GM21390 (cell line): ENCODE measurements around the gene CCNT1.
"Not testable (repeated sequence)": the region's sequence is repeated elsewhere in the genome, so short reads cannot be mapped to it uniquely, and the experiment has no call there.

Source experiments
- ATAC-seq: cut with Tn5 transposase; IDR thresholded peaks from one replicate; pipeline ENCODE4 v1.9.1; 2021; ENCODE audit not compliant: unreplicated experiment

The CCNT1 gene

DNA sequence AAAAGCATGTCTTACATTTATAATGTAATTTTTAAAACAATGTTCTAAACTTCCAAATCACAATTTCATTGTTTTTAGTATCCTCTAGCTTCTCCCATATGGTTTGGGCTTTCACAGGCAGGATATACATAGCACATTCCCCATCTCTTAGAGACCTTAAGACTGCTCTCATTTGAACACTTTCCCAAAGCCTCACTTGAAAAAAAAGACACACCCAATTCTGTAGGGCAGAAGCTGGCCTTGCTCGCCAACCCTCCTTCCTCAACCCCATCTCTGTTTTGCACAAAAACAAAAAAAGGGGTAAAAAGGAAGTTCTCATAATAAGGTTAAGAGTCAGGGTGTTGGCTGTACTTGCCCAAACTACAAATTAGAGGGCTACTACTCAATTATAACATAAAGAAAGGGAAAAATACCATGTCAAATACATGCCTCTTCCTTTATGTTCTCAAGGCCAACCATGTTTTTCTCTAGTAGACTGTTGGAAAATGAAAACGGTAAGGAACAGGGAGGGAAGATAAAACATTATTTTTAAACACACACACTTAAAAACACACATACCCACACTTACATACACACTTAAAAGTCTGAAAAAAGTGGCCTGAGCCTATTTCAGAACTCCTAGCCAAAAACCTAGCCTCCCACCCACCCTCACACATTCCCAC, 24.6 kb downstream of the CCNT1 start:
- ATAC-seq = no peak

DNA sequence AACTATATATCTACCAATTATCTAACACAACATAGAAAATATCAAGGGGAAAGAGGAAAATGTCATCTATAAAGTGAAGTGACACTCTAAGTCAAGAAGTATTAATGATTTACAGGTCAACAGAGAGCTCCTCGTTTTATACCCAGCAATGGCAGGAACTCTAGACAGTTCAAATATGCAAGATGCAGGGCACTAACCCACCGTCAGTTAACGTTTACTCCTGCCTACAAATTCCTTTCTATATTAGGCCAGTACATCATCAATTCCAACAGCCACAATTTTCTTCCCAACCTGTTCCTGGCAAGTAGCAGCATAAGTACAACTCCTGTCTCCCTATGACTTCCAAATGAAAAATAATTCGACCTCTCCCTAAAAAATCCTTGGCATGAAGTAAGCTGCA, 25.5 kb downstream of the CCNT1 start:
- no peak for ATAC-seq

DNA sequence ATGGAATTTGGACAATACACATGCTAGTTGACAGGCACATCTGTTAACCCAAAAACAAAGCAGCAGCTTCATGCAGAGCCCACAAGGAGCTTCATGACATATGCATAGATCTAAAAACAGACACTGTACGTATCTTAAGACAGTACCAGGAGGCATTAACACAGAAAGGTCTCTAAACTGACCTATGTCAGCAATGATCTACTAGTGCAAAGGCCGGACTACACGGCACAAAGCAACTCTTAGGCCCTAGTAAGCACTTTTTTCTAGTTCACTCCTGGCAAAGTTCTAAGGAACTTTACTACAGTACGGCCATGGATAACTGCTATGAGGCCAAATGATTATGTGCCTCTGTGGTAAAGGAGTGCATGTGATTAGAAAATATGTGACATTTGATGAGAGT, 26.1 kb downstream of the CCNT1 start:
- no peak for ATAC-seq

DNA sequence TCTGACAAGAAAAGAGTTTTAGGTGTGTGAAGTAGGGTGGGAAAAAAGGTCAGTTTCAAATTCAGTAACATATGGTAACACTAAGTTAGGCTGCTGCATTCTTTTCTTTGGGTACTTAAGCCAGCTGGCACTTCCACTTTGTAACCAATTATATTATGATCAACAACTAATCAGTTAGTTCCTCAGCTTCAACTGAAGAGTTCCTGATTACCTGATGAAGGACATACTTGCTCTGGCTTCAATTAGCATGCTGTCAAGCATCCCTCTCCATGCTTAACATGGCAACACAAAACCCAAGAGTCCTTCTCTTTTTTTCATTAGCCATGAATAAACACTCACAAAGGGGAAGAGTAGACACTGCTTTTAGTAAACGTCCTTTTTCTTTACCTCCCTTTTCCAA, 27.7 kb downstream of the CCNT1 start:
- no peak for ATAC-seq

DNA sequence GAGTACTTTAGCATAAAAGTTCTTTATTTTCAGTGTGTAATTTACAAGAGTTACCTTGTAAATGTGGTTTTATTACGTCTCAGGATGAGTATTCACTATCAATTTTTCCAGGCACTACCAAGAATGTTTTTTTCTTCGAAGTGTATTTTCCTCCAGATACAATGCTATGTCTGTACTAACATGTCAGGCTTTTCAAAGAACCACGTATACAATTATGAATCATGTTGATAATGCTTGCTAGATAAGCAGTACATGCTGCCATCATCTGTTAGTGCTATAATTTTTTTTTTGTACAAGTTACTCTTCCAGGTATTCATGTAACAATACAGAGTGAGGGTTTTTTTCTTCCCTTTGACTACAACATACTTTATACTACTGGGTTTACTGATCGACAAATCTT, 28.9 kb downstream of the CCNT1 start:
- no peak for ATAC-seq

DNA sequence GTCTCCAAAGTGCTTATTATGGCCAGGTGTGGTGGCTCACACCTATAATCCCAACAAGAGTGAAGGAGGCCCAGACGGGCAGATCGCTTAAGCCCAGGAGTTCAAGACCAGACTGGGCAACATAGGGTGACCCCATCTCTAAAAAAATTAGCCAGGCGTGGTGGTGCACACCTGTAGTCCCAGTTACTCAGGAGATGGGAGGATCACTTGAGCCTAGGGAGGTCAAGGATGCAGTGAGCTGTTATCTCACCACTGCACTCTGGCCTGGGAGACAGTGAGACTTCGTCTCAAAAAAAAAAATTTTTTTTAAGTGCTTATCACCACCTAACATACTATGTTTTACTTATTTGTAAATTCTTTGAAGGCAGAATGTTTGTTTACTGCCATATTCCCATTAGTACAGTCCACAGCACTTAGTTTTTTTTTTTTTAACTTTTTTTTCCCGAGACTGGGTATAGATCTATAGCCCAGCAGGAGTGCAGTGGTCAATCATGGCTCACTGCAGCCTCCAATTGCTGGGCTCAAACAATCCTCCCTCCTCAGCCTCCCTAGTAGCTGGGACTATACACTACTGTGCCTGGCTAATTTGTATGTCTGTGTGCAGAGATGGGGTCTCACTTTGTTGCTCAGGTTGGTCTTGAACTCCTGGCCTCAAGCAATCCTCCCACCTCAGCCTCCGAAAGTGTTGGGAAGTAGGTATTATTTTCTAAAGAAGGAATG, 29.7 kb downstream of the CCNT1 start:
- ATAC-seq = no peak

DNA sequence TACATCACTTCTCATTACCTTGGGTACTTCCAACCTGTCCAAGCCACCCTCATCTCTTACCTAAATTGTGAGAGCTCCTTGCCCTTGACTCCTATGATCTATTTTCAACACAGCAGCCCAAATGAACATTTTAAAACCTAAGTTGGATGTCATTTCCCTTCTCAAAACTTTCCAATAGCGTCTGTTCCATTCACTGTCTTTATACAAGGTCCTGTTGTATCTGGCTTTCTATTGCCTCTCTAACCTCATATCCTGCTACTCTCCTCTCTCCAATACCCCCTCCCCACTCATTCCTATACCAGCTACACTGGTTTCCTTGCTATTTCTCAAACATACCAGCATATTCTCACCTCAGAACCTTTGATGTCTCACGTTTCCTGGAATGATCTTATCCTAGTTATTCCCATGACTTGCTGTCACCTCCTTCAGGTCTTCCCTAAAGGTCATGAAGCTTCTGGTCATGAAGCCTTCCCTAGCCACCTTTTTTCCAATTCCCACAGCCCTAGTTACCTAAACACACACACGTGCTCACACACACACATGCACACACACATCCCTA, 30.4 kb downstream of the CCNT1 start:
- ATAC-seq = no peak

DNA sequence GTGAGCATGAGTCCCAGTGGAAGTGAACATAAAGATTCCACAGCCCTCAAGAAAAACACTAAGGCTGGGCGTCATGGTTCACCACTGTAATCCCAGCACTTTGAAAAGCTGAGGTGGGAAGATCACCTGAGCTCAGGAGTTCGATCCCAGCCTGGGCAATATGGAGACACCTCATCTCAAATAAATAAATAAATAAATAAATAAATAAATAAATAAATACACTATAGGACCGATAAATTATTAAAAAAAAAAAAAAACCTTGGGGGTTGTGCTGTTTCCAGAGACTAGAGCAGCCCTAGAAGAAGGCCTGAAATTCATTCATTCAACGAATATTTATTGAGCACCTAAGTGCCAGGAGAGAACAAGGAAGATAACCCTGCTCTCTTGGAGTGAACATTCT, 33.0 kb downstream of the CCNT1 start:
- ATAC-seq = no peak

DNA sequence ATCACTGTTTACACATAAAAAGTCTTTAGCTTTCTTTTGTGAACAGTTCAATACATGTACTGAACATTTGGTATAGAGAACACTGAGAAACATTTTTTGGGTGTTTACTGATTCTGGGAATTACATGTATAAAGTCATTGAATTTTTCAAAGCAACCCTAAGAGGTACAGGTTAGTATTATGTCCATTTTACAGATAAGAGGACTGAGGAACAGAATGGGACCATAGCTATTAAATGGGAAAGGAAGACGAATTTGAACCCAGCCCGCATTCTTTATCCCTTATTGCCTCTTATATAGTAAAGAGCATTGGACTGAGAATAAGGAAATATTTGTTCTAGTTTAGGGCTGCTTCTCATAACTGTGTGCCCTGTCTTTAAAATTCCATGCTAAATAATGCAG, 33.6 kb downstream of the CCNT1 start:
- ATAC-seq = no peak

DNA sequence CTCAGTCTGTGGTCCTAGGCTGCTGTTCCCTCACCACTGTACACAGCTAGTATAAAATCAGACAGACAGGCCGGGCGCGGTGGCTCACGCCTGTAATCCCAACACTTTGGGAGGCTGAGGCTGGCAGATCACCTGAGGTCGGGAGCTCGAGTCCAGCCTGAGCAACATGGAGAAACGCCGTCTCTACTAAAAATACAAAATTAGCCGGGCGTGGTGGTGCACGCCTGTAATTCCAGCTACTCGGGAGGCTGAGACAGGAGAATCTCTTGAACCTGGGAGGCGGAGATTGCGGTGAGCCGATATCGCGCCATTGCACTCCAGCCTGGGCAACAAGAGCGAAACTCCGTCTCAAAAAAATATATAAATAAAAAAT, 34.0 kb downstream of the CCNT1 start:
- not testable (repeated sequence) for ATAC-seq

DNA sequence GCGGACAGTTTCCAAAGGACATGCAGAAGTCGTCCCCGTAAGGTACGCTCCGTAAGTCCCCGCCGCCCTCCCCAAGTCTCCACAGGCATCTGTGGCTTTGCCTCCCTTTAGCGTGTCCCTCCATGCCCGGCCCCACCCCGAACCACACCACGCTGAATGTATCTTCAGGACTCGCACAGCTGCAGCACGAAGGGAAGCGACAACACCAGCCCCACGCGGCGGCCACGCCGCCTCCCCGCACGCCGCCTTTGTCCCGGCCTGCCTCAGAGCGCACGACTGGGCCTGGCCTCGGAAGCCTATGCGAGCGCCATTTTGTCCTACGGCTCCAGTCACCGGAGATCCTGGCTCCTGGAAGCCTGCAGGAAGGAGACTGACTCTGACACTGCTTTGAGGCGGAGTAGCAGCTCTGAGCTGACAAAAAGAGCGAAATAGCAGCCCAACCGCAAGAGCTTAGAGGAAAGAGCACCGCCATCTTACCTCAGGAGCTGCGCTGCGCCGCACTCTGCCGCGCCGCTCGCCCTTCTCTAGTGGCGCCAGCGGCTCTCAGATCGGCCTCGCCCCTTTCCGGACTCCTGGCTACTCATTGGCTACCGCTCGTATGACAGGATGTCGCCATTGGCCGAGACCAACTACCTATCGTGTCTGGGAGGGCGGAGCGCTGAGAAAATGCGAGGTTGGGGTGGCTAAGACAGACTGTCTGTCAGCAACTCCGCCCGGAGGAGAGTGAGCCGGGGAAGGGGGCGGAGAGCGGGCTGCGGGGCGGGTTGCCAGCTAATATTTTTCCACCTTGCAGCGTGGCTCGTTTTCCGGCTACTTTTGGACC, 34.6 kb downstream of the CCNT1 start, which contains the start of gene KANSL2:
Gene KANSL2 (minus strand): TSS at position 529 of the 823 bp plus-strand sequence. CDS start 606 bp downstream, outside the sequence.
- peak; percentile 98 for ATAC-seq

DNA sequence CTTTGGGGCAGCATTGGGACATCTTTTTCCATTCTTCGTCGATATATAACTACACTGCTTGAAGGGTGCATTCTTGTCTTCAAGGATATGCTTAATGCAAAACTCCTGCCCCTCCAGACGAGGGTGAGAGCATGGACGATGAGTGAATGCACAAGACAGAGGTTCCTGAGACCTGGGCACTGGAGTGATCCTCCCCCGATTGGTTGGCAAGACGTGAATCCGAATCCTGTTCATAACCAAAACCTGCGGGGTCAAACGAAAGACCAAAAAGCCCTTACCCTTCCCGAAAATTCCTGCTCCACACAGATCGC, 35.2 kb downstream of the CCNT1 start:
- ATAC-seq = no peak

DNA sequence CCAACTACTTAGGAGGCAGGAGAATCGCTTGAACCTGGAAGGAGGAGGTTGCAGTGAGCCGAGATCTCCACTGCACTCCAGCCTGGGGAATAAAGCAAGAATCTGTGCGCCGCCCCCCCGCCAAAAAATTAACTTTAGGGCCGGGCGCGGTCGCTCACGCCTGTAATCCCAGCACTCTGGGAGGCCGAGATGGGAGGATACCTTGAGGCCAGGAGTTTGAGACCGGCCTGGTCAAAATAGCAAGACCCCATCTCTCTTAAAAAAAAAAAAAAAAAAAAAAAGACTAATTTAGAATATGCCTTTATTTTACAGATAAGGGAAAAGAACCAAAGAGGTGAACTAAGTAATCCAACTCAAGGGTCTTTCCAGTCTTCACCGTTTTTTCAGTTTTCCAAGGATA, 35.6 kb downstream of the CCNT1 start:
- no peak for ATAC-seq

DNA sequence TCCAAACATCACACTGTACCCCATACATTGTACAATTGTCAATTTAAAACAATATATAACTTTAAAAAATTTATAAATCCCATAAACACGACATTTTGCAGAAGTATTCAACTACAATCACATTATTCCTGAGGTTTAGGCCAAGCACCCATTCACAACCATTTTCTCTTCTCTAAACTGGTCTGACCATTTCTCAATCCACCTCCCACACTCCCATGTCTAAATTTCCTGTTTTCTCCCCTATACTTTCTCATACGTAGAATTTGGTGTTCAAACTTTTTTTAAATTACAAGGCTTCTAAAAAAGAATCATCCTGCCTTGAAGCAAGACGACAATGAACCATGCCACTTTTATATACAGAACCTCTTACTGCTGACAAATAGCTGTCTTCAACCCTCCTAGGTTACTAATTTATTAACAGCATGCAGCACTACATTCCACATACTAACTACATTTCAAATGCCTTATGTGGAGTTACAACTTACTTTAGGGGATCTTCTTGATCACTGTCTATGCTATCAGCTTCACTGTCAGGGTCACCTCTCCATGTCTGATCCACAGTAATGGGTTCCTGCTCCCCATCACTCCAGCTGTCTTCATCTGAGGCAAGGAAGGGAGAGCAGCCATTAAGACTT, 37.8 kb downstream of the CCNT1 start:
- ATAC-seq = no peak

DNA sequence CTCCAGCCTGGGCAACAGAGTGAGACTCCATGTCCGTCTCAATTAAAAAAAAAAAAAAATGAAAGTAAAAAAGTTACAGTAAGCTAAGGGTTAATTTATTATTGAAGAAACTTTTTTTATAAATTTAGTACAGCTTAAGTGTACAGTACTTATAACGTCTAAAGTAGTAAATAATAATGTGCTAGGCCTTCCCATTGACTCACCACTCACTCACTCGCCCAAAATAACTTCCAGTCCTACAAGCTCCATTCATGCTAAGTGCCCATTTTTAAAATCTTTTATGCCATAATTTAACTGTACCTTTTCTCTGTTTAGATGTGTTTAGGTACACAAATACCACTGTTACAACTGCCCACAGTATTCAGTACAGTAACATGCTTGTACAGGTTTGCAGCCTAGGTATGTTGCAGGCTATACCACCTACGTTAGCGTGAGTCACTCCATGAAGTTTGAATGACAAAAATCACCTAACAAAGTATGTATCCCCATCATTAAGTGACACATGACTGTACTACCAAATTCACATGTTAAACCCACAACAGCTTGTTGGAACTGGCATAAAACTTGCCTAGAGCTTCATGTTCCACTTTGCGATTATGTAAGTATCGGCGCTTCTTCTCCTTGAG, 45.2 kb downstream of the CCNT1 start:
- ATAC-seq = no peak

DNA sequence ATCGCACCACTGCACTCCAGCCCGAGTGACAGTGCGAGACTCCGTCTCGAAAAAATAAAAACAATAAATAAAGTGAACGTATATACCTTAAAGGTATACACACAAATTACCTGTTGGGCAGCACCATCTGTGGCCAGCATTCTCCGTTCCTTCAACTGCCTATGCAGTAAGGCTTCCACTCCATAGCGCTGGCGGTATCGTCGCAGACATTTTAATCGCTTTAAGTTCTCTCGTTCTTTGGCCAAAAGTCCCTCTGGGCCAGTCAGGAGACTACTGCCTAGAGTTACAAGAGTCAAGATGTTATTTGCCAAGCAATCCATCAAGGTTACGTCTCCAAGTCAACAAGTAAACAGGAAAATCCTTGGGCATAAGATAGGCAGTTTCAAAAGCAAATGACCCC, 47.5 kb downstream of the CCNT1 start:
- ATAC-seq = no peak

DNA sequence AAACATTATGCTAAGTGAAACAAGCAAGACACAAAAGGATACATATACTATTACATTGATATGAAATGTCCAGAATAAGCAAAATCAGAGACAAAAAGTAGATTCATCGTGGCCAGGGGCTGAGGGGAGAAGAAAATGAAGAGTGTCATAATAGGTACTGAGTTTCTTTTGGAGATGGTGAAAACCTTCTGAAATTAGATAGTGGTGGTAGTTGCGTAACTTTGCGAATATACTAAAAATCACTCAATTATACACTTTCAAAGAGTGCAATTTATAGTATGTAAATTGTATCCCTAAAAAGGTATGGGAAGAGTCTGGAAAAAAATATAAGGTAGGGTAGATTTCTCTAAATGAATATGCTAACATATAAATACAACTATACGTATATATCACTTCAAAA, 56.6 kb downstream of the CCNT1 start:
- no peak for ATAC-seq

DNA sequence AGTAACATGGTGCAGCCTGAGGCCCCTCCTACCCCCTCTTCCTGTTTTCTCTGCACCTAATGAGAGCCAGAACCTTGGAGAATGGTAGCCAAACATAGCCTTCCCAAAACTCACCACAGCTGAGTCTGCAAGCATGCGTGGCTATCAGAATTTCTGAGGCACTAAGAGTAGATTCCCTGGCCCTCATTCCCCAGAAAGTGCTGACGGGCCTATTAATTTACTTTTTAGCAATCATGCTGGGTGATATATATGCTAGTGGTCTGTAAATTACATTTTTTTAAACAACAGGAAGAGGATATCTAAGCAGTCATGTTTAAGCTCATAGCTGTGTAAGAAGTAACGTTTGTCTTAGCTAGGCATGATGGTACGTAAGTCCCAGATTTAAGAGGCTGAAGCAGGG, 64.8 kb downstream of the CCNT1 start:
- no peak for ATAC-seq

DNA sequence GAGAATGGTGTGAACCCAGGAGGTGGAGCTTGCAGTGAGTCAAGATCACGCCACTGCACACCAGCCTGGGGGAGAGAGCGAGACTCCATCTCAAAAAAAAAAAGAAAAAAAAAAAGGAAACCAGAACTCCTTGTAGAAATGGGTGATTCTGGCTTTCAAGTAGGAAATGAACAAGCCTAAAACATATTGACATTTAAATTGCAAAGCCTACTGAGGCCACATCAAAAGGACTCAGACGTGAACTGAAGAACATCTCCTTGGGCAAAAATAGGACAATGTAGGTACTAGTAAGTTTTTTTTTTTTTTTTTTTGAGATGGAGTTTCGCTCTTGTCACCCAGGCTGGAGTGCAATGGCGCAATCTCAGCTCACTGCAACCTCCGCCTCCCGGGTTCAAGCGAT, 71.2 kb downstream of the CCNT1 start:
- ATAC-seq = not testable (repeated sequence)

DNA sequence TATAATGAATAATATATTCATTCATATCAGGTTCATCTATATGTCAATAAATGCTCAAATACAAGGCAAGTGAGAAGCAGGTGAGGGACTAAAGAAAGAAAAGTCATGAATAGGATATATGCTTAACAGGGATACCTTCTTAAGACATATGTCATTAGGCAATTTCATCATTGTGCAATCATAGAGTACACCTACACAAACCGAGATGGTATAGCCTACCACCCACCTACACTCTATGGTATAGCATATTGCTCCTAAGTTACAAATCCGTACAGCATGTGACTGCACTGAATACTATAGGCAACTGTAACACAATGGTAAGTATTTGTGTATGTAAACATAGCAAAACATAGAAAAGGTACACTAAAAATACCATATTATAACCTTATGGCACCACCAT, 73.5 kb downstream of the CCNT1 start:
- ATAC-seq = no peak
